PFSK-1 (cell line): ENCODE data around the gene TNFAIP8L1.

ENCODE experiments used
- FOXP2 ChIP-seq: optimal IDR thresholded peaks from 2 replicates; pipeline ENCODE3; 2011; ENCODE audit warnings: borderline replicate concordance, control low read depth, inconsistent platforms; ENCODE audit not compliant: insufficient read depth; ENCODE audit errors: extremely low read length, extremely low read depth
- POLR2AphosphoS5 ChIP-seq: IDR thresholded peaks from 2 replicates; pipeline ENCODE4 v1.6.1; 2012; ENCODE audit warnings: low read depth, mild to moderate bottlenecking, control low read depth, low read length, moderate library complexity
- SIN3A ChIP-seq: IDR thresholded peaks from 2 replicates; pipeline ENCODE4 v1.6.1; 2012; ENCODE audit warnings: mild to moderate bottlenecking, low read length, moderate library complexity, borderline replicate concordance; ENCODE audit not compliant: insufficient read depth
- TAF1 ChIP-seq: IDR thresholded peaks from 2 replicates; pipeline ENCODE4 v1.6.1; 2012; ENCODE audit warnings: low read length, control low read depth, borderline replicate concordance; ENCODE audit not compliant: insufficient read depth
- TF ChIP-seq, protein P1 (sequence below), 2 experiments: IDR thresholded peaks; 2 replicates each; pipeline versions ENCODE4 v1.6.1 to v1.8.0; 2011 to 2012; ENCODE audit warnings: low read depth in 2 of 2, low read length in 2 of 2, control low read depth in 1 of 2, inconsistent platforms in 1 of 2, mild to moderate bottlenecking in 1 of 2, moderate library complexity in 1 of 2; ENCODE audit not compliant: insufficient read depth in 1 of 2

Gene TNFAIP8L1

DNA sequence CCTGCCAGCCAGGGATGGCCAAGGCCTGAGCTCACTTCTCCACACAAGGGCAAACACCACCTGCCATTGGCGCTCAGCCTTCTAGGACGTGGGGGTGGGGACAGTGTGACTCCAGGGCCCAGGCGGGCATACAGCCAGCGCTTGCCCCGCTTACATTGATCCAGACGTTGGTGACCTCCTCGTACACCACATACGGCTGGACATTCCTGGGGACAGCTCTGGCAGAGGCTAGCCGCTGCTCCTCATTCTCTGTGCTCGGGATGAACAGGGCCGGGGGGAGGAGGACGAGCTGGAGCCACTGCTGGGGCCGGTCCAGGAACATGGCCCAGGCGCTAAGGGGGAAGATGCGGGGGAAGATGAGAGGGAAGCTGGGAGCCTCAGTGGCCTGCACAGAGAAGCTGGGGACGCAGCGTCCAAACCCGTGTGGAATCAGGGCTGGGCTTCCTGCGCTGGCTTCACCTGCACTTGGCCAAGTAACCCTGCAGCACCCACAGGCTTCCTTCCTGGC, 56.0 kb downstream of the TNFAIP8L1 start:
- TF ChIP-seq SIN3A (no peak), TAF1 (no peak), POLR2AphosphoS5 (no peak), FOXP2 (no peak)
- TF ChIP-seq, protein P1, sequence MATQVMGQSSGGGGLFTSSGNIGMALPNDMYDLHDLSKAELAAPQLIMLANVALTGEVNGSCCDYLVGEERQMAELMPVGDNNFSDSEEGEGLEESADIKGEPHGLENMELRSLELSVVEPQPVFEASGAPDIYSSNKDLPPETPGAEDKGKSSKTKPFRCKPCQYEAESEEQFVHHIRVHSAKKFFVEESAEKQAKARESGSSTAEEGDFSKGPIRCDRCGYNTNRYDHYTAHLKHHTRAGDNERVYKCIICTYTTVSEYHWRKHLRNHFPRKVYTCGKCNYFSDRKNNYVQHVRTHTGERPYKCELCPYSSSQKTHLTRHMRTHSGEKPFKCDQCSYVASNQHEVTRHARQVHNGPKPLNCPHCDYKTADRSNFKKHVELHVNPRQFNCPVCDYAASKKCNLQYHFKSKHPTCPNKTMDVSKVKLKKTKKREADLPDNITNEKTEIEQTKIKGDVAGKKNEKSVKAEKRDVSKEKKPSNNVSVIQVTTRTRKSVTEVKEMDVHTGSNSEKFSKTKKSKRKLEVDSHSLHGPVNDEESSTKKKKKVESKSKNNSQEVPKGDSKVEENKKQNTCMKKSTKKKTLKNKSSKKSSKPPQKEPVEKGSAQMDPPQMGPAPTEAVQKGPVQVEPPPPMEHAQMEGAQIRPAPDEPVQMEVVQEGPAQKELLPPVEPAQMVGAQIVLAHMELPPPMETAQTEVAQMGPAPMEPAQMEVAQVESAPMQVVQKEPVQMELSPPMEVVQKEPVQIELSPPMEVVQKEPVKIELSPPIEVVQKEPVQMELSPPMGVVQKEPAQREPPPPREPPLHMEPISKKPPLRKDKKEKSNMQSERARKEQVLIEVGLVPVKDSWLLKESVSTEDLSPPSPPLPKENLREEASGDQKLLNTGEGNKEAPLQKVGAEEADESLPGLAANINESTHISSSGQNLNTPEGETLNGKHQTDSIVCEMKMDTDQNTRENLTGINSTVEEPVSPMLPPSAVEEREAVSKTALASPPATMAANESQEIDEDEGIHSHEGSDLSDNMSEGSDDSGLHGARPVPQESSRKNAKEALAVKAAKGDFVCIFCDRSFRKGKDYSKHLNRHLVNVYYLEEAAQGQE (IDR thresholded peaks at IDR 0.05; ENCODE audit: insufficient read depth in 1 of 2, low read depth in 2 of 2, low read length in 2 of 2), result no peak

DNA sequence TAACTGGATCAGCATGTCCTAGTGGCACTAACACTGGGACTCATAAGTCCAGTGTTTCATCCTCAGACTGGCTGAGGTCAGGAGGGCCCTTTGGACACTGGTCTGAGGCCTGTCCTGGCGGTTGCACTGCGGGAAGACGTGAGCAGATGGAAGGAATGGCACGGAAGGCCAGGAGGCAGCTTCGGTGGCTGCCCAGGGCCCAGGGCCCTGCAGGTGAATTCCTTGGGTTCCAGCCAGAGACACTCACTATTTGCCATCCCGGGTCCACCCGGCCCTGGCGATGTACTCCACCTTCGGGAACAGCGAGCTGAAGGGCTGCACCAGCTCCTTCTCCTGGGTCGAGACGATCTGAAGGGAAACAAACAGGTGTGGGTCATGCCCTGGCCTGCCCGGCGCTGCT, 58.0 kb downstream of the TNFAIP8L1 start:
- no peak for TF ChIP-seq FOXP2
- TF ChIP-seq, protein P1 (IDR thresholded peaks at IDR 0.05; ENCODE audit: insufficient read depth in 1 of 2, low read depth in 2 of 2, low read length in 2 of 2), result no peak
- no peak for TF ChIP-seq TAF1
- no peak for TF ChIP-seq SIN3A
- TF ChIP-seq POLR2AphosphoS5, result no peak

DNA sequence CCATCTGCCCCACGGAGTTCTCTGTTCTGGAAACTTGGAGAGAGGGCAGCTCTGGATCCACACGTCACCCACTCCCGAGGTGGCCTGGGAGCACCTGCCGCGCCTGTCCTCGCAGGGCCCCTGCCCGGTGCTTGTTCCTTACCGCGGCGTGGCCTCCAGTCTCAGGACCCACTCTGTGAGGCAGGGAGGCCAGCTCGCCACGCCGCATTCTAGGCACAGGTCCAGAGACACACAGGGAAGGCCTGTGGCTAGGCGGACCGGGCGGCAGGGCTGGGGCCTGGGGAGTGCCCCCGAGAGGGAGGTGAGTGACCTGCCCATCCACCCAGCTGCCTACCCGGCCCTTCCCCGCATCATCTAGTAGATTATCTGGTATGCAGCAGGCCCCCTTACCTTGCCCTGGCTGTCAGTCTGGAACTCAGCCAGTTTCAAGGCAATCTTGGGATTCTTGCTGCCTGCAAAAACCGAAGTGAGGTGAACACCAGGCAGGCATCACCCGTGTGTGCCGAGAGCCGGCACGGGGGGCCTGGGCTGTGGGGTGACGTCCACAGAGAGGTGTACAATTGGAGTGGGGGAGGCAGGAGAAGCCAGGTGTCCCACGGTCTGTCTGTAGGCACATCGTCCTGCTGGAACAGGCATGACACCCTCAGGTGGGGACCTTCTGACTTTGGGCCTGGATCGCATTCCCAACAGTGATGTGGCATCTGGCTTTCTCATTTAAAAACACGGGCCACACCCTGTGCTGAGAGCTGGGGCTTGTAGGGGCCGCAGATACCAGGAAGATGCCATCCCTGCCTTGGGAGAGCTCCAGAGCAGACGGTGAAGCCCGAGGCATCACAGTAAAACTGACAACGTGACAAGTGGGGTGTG, 60.7 kb downstream of the TNFAIP8L1 start:
- TF ChIP-seq POLR2AphosphoS5 (no peak), SIN3A (no peak), TAF1 (no peak), FOXP2 (no peak)
- TF ChIP-seq, protein P1 (IDR thresholded peaks at IDR 0.05; ENCODE audit: insufficient read depth in 1 of 2, low read depth in 2 of 2, low read length in 2 of 2), result no peak

DNA sequence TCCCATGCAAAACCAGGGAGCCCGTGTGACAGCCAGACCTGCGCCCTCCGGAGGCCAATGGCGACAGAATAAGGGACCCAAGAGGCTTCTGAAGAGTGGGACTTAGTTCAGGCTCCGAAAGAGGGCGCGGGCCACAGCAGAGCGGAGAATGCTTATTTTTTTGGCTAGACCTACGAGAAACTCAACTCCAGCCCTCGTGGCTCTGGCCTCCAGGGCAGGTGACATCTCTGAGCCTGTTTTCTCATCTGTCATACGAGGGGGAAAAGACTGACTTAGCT, 61.3 kb downstream of the TNFAIP8L1 start:
- no peak for TF ChIP-seq TAF1
- TF ChIP-seq, protein P1 (IDR thresholded peaks at IDR 0.05; ENCODE audit: insufficient read depth in 1 of 2, low read depth in 2 of 2, low read length in 2 of 2), result no peak
- no peak for TF ChIP-seq FOXP2
- TF ChIP-seq POLR2AphosphoS5, result no peak
- TF ChIP-seq SIN3A, result no peak
